ENCODE measurements around the gene ARHGAP25.

Gene ARHGAP25

GRCh38 chr2:68768461-68768860, 33.9 kb downstream of the ARHGAP25 start:
- peak overlapping the region; percentile 71 to 97 (median 89) for H3K27ac ChIP-seq
- peaks cover 100% of the 10 kb centered on the region in 10 experiments for H3K4me1 ChIP-seq
- no peak for TF ChIP-seq Cebpa-rat (IDR thresholded peaks at IDR 0.05)

GRCh38 chr2:68768951-68769350, 34.3 kb downstream of the ARHGAP25 start:
- Histone ChIP-seq H3K4me2 (peak overlapping the region; percentile 85 to 99 (median 96)), H3K27ac (peak overlapping the region; percentile 71 to 97 (median 89); a peak in 21 of 22 replicates), H3K27me3 (no peaks in the 10 kb centered on the region), H3K4me1 (peaks cover 100% of the 10 kb centered on the region in 10 experiments), H3K9ac (peak overlapping the region in 10 of 11 experiments; percentile 2 to 82 (median 78); a peak in 9 of 22 replicates), H4K20me1 (no peaks in the 10 kb centered on the region; a peak in 1 of 22 replicates), H3K9me3 (replicated peaks in 1 of 11) (no peaks in the 10 kb centered on the region), H3K4me3 (no peak overlapping the region; a peak in 1 of 20 replicates), H3K36me3 (peaks cover 0 to 44% (median 4%) of the 10 kb centered on the region in 11 experiments; a peak in 7 of 22 replicates)
- peak in 1 of 11 experiments; percentile 32; a peak in 2 of 22 replicates for TF ChIP-seq Cebpa-rat (IDR thresholded peaks at IDR 0.05)

More at GRCh38 chr2:68768461-68768860, 33.9 kb downstream of the ARHGAP25 start:
- Histone ChIP-seq H4K20me1 (no peaks in the 10 kb centered on the region; a peak in 1 of 22 replicates), H3K27me3 (no peaks in the 10 kb centered on the region), H3K4me3 (peak overlapping the region in 3 of 10 experiments; percentile 4 to 34 (median 5); a peak in 1 of 20 replicates), H3K9me3 (replicated peaks in 1 of 11) (no peaks in the 10 kb centered on the region), H3K4me2 (peak overlapping the region; percentile 85 to 99 (median 96)), H3K9ac (peak overlapping the region in 9 of 11 experiments; percentile 69 to 82 (median 78); a peak in 12 of 22 replicates), H3K36me3 (peaks cover 0 to 44% (median 4%) of the 10 kb centered on the region in 11 experiments; a peak in 7 of 22 replicates)

DNA sequence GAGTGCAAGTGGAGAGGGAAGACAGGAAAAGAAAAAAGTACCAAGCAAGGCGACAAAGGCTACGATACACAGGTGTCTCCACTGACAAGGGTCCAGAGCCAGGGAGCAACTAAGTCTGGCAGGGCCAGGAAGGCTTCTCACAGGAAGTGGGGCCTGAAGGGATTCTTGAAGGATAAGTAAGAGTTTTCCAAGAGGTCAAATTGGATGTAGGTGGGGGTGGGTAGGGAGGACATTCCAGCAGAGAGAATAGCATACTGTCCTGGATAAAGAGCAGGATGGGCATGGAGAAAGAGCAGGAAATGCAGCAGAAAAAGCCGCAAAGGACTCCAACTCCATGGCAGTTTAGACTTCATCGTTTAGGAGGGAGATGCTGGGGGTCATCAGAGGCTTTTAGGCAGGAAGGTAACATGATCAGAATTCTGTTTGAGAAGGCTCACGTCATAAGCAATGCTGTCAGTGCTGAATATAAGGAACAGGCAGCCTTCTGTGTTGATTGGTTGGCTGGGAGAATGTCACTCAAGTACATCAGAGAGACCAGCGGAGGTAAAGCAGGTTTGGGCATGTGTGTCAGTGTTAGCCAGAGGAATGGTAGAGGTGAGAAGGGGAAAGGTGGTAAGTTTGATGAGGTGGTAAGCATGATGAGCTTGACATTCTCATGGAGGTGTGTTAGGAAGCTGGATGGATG, 35.1 kb downstream of the ARHGAP25 start:
- Histone ChIP-seq H3K4me1 (peaks cover 100% of the 10 kb centered on the region in 10 experiments), H3K27ac (peak overlapping the region; percentile 68 to 97 (median 89)), H3K4me3 (peak overlapping the region in 1 of 10 experiments; percentile 23; a peak in 1 of 20 replicates), H4K20me1 (no peaks in the 10 kb centered on the region; a peak in 1 of 22 replicates), H3K9me3 (replicated peaks in 1 of 11) (no peaks in the 10 kb centered on the region), H3K27me3 (no peaks in the 10 kb centered on the region), H3K9ac (peak overlapping the region in 10 of 11 experiments; percentile 7 to 82 (median 49); a peak in 16 of 22 replicates), H3K36me3 (peaks cover 0 to 44% (median 4%) of the 10 kb centered on the region in 11 experiments; a peak in 7 of 22 replicates), H3K4me2 (peak overlapping the region; percentile 85 to 99 (median 96))
- TF ChIP-seq Cebpa-rat (IDR thresholded peaks at IDR 0.05), result no peak

GRCh38 chr2:68770271-68771111, 35.9 kb downstream of the ARHGAP25 start:
- H3K27ac ChIP-seq, result peak overlapping the region; percentile 68 to 97 (median 89)
- no peaks in the 10 kb centered on the region; a peak in 1 of 22 replicates for H4K20me1 ChIP-seq
- peak overlapping the region in 1 of 10 experiments; percentile 23; a peak in 1 of 20 replicates for H3K4me3 ChIP-seq
- H3K27me3 ChIP-seq, result no peaks in the 10 kb centered on the region
- H3K9ac ChIP-seq, result peak overlapping the region; percentile 7 to 82 (median 50); a peak in 18 of 22 replicates
- TF ChIP-seq Cebpa-rat (IDR thresholded peaks at IDR 0.05), result no peak
- H3K4me2 ChIP-seq, result peak overlapping the region; percentile 85 to 99 (median 96)
- peaks cover 100% of the 10 kb centered on the region in 10 experiments for H3K4me1 ChIP-seq
- H3K9me3 ChIP-seq (replicated peaks in 1 of 11), result no peaks in the 10 kb centered on the region
- H3K36me3 ChIP-seq, result peaks cover 0 to 52% (median 10%) of the 10 kb centered on the region in 11 experiments; a peak in 14 of 22 replicates

- H3K4me1 ChIP-seq, result peaks cover 100% of the 10 kb centered on the region in 10 experiments
- no peak for TF ChIP-seq Cebpa-rat (IDR thresholded peaks at IDR 0.05)
Measured at GRCh38 chr2:68771211-68771751, 36.7 kb downstream of the ARHGAP25 start.

GRCh38 chr2:68772109-68772508, 37.5 kb downstream of the ARHGAP25 start:
- TF ChIP-seq Cebpa-rat (IDR thresholded peaks at IDR 0.05), result no peak
- H3K27ac ChIP-seq, result peak overlapping the region; percentile 68 to 97 (median 89); a peak in 21 of 22 replicates
- H3K9ac ChIP-seq, result peak overlapping the region in 10 of 11 experiments; percentile 6 to 64 (median 49); a peak in 14 of 22 replicates
- H3K27me3 ChIP-seq, result no peaks in the 10 kb centered on the region
- H3K9me3 ChIP-seq (replicated peaks in 1 of 11), result no peaks in the 10 kb centered on the region
- no peak overlapping the region for H3K4me3 ChIP-seq
- peaks cover 7 to 68% (median 25%) of the 10 kb centered on the region in 11 experiments; a peak in 20 of 22 replicates for H3K36me3 ChIP-seq
- peak overlapping the region; percentile 85 to 99 (median 96) for H3K4me2 ChIP-seq
- H3K4me1 ChIP-seq, result peaks cover 98 to 100% (median 100%) of the 10 kb centered on the region in 10 experiments
- H4K20me1 ChIP-seq, result no peaks in the 10 kb centered on the region; a peak in 1 of 22 replicates

More at GRCh38 chr2:68771211-68771751, 36.7 kb downstream of the ARHGAP25 start:
- H3K9me3 ChIP-seq (replicated peaks in 1 of 11), result no peaks in the 10 kb centered on the region
- no peak overlapping the region for H3K4me3 ChIP-seq
- no peaks in the 10 kb centered on the region; a peak in 1 of 22 replicates for H4K20me1 ChIP-seq
- peak overlapping the region; percentile 85 to 99 (median 96) for H3K4me2 ChIP-seq
- H3K36me3 ChIP-seq, result peaks cover 0 to 60% (median 16%) of the 10 kb centered on the region in 11 experiments; a peak in 16 of 22 replicates
- H3K9ac ChIP-seq, result peak overlapping the region; percentile 7 to 65 (median 50); a peak in 19 of 22 replicates
- peak overlapping the region; percentile 68 to 97 (median 89) for H3K27ac ChIP-seq
- H3K27me3 ChIP-seq, result no peaks in the 10 kb centered on the region

DNA sequence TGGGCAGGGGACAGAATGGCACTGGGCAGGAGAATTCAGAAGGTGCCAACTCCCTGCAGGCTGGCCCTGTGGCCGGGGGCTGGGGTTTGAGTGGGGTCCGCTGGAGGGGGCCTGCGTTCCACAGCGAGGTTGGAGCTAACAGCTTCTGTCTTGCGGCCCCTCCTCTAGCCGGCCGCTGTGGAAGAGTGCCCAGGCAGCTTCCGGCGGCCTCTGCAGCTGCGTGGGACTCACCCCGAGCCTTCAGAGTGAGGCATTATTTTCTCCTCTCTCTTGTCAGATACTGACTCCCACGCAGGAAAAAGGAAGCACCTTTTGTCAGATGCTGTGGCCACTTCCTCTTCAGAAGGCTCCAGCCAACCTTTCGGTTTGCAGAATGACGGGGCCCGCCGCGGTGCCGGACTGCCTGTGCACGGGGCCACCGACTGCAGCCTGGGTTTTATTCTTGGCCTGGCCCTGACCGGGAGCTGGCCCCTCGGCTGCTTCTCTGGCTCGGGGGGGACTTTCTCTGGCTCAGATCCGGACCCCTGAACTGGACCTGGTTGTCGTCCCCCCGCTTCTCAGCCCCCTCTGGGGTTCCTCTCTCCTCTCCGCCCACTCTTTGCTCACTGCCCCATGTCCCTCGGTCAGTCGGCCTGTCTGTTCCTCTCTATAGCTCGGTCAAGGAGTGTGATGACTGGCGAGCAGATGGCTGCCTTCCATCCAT, 40.1 kb downstream of the ARHGAP25 start:
- H3K4me3 ChIP-seq, result peak overlapping the region; percentile 30 to 68 (median 58)
- H4K20me1 ChIP-seq, result peaks cover 0 to 4% (median 0%) of the 10 kb centered on the region in 11 experiments; a peak in 2 of 22 replicates
- peak overlapping the region; percentile 62 to 83 (median 77) for H3K9ac ChIP-seq
- H3K27ac ChIP-seq, result peak overlapping the region; percentile 68 to 97 (median 86)
- H3K27me3 ChIP-seq, result no peaks in the 10 kb centered on the region
- H3K9me3 ChIP-seq (replicated peaks in 1 of 11), result no peaks in the 10 kb centered on the region
- H3K4me2 ChIP-seq, result peak overlapping the region; percentile 85 to 99 (median 96)
- TF ChIP-seq Cebpa-rat (IDR thresholded peaks at IDR 0.05), result no peak
- peaks cover 72 to 98% (median 90%) of the 10 kb centered on the region in 10 experiments for H3K4me1 ChIP-seq
- peaks cover 29 to 71% (median 41%) of the 10 kb centered on the region in 11 experiments; a peak in 21 of 22 replicates for H3K36me3 ChIP-seq
